ENCODE results near the gene HAUS7. TPM values are rescaled to one million over a fixed set of nuclear protein-coding genes. Genes with fewer than 3 reads are reported as not detected.

The HAUS7 gene
- total RNA-seq, 3 donors from 2014 or later = 14.2 to 22.5 (median 19.5) TPM

- Histone ChIP-seq H3K36me3 (ENCODE audit: low read depth) (no peaks in the 10 kb centered on the region), H3K4me1 (ENCODE audit: low read depth) (no peaks in the 10 kb centered on the region), H3K9me3 (no peaks in the 10 kb centered on the region), H3K4me3 (no peak overlapping the region)
- intact Hi-C loops (cut with DNase I, micrococcal nuclease) = no loop called here
- no peak for TF ChIP-seq CTCF (IDR thresholded peaks at IDR 0.05)
- no peak for DNase-seq
- ATAC-seq = no peak
Observed at GRCh38 chrX:153516073-153516472, 45.7 kb upstream of the HAUS7 start.

DNA sequence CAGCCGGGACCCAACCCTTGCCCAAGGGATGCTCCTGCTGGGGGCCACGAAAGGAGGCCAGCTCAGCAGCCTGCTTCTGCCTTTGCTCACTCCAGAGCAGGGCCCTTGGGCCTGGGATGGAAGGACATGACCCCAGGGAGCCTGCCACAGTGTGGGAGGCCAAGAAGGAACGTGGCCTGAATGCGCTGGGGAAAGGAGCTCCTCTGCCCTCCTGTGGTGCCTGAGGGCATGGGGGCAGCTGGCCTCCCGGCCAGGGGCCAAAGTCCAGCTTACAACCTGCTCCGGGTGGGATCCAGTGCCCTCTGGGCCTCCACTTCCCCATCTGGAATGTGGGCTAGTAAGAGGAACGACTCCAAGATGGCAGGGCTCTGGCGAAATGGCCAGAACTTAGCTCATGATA is 45.1 kb upstream of the HAUS7 start:
- ATAC-seq (no peak), DNase-seq (no peak)
- no peak overlapping the region for H3K4me3 ChIP-seq
- no peaks in the 10 kb centered on the region for H3K4me1 ChIP-seq (ENCODE audit: low read depth)
- no peaks in the 10 kb centered on the region for H3K36me3 ChIP-seq (ENCODE audit: low read depth)
- intact Hi-C loops (cut with DNase I, micrococcal nuclease) = no loop called here
- no peaks in the 10 kb centered on the region for H3K9me3 ChIP-seq
- TF ChIP-seq CTCF (IDR thresholded peaks at IDR 0.05) = no peak

- DNase-seq (no peak), ATAC-seq (no peak)
- intact Hi-C loops (cut with DNase I, micrococcal nuclease) = no loop called here
- H3K4me1 ChIP-seq (ENCODE audit: low read depth) = no peaks in the 10 kb centered on the region
- no peaks in the 10 kb centered on the region for H3K9me3 ChIP-seq
- no peaks in the 10 kb centered on the region for H3K36me3 ChIP-seq (ENCODE audit: low read depth)
- no peak for TF ChIP-seq CTCF (IDR thresholded peaks at IDR 0.05)
- H3K4me3 ChIP-seq = no peak overlapping the region
Observed at GRCh38 chrX:153514259-153514658, 43.9 kb upstream of the HAUS7 start.

DNA sequence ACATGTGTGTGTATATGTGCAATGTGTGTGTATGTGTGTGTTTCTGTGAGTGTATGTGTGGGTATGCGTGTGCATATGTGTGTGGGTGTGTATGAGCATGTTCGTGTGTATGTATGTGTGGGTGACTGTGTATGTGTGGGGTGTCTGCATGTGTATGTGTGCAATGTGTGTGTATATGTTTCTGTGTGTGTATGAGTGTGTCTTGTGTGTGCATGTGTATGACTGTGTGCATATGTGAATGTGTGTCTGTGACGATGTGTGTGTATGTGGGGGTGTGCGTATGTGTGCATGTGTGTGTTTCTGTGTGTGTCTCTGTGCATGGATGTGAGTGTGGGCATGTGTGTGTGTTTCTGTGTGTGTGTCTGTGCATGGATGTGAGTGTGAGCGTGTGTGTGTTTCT is 42.9 kb upstream of the HAUS7 start:
- Histone ChIP-seq H3K4me1 (ENCODE audit: low read depth) (no peaks in the 10 kb centered on the region), H3K36me3 (ENCODE audit: low read depth) (no peaks in the 10 kb centered on the region), H3K4me3 (no peak overlapping the region), H3K9me3 (no peaks in the 10 kb centered on the region)
- DNase-seq (no peak), ATAC-seq (no peak)
- intact Hi-C loops (cut with DNase I, micrococcal nuclease) = no loop called here
- no peak for TF ChIP-seq CTCF (IDR thresholded peaks at IDR 0.05)

GRCh38 chrX:153512501-153512893 is 42.1 kb upstream of the HAUS7 start:
- intact Hi-C loops (cut with DNase I, micrococcal nuclease) = no loop called here
- ATAC-seq (no peak), DNase-seq (no peak)
- Histone ChIP-seq H3K4me1 (ENCODE audit: low read depth) (no peaks in the 10 kb centered on the region), H3K4me3 (no peak overlapping the region), H3K9me3 (no peaks in the 10 kb centered on the region), H3K36me3 (ENCODE audit: low read depth) (no peaks in the 10 kb centered on the region)
- no peak for TF ChIP-seq CTCF (IDR thresholded peaks at IDR 0.05)

GRCh38 chrX:153511784-153512500 is 41.6 kb upstream of the HAUS7 start:
- no peak for TF ChIP-seq CTCF (IDR thresholded peaks at IDR 0.05)
- Histone ChIP-seq H3K4me3 (no peak overlapping the region), H3K9me3 (no peaks in the 10 kb centered on the region), H3K36me3 (ENCODE audit: low read depth) (no peaks in the 10 kb centered on the region), H3K4me1 (ENCODE audit: low read depth) (no peaks in the 10 kb centered on the region)
- no peak for DNase-seq
- no peak for ATAC-seq
- intact Hi-C loops (cut with DNase I, micrococcal nuclease) = no loop called here
